Medulla oblongata (tissue), 1 donor: Measurements from ENCODE around the gene CSNK1A1.
"Not testable (repeated sequence)": the region's sequence is repeated elsewhere in the genome, so short reads cannot be mapped to it uniquely, and the experiment has no call there.

ENCODE experiments used
- DNase-seq: peaks from one replicate; pipeline ENCODE4 v3.0.0-alpha.2; 2015; ENCODE audit errors: extremely low spot score

The CSNK1A1 gene

DNA sequence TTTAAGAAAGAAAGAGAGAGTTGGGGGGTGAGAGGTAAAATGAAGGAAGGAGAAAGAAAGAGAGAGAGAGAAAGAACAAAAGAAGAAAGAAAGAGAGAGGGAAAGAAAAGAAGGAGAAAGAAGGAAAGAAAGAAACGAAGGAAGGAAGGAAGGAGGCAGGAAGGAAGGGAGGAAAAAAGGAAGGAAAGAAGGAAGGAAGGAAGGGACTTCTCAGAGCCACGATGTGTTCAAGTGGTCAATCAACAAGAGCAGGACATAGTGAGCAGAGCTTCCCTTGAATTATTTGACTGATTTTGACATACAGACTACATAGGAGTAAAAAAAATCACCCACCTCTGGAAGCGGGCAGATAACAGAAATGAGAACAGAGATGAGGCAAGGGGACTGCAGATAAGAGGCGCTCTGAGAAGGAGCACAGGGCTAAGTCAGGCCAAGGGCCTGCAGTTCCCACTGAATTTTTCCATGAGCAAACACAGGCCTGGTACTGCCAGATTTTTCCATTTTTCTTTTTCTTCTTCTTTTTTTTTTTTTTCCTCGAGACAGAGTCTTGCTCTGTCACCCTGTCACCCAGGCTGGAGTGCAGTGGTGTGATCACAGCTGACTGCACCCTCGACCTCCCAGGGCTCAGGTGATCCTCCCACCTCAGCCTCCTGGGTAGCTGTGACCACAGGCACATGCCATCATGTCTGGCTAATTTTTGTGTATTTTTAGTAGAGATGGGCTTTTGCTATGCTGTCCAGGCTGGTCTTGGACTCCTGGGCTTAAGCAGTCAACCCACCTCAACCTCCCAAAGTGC is 94.4 kb downstream of the CSNK1A1 start:
- DNase-seq, result no peak

DNA sequence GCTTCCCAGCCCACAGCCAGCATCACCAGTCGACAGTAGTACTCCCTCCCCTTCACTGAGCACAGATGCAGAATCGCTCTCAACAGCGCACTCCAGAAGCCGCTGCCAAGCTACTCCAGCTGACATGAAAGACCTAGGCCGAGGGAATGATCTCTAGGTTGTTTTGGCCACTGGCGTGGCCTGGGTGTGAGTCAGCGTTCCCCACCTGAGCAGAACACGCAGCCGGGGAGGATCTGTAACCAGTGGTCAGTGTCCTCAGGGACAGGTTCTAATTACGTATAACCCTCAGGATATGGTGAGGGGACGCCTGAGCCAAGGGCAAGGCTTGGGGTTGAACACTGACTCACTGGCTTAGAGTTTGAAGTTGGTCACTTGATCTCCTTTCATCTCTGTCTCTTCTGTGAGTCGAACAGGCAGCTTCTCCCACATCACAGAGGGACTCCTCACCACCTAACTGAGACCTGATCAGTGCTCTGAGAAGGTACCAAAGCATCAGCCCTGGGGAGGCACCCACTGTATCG is 95.3 kb downstream of the CSNK1A1 start:
- DNase-seq, result no peak

DNA sequence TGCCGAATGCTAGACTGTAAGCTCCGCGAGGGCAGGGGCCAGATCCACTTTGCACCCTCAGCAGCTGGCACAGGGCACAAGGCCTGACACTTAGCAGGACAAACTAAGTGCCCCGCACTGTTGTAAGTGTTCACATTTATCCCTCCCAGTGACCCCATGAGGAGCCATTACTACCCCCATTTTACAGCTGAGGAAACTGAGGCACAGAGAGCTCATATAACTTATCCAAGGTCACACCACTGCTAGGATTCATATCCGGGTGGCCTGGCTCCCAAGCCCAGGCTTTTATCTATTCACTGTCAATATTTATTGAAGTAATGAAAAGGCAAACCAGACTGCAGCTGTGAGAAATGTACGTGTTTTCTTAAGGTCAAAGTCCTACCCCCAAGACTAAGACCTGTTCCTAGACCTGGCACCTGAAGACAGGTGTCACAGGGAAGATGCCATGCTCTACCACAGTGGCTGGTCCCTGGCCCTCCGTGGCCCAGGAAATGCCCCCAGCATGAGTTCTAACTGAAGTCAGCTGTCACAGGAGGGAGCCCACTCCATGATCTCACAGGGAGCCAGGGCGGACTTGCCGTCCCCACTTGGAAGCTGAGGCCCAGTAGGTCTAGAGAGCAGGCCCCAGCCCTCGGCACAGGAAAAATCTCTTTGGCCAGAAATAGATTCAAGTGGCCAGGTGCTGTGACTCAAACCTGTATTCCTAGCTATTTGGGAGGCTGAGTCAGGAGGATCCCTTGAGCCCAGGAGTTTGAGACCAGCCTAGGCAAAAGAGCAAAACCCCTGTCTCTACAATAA is 97.4 kb downstream of the CSNK1A1 start:
- DNase-seq, result no peak

DNA sequence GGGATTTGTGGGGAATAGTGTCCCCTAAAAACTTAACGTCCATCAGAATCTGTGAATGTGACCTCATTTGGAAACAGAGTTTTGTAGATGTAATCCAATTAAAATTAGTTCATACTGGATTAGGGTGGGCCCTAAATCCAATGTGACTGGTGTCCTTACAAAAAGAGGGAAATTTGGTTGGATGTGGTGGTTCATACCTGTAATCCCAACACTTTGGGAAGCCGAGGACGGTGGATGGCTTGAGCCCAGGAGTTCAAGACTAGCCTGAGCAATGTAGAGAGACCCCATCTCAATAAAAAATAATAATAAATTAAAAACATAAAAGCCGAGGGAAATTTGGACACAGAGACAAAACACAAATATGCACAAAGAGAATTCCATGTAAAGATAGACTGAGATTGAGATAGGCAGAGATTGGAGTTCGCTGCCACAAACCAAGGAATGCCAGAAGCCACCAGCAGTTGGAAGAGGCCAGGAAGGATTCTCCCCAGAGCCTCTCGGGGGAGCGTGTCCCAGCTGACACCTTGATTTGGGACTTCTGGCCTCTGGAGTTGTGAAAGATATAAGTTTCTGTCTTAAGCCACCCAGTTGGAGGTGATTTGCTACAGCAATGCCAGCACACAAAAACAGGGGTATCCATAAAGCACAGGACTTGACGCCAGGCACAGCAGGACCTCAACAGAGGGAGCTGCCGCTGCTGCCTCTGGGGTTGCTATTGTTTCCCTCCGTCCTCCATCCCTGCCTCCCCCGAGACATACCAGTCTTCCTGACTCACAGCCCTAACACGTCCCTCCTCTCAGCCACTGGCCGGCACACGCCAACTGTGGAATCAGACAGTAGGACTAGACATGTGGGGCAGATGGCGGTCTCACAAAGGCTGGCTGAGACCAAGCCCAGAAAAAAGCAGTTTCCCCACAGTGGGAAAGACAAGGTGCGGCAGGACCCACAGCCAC is 98.3 kb downstream of the CSNK1A1 start:
- DNase-seq, result no peak

DNA sequence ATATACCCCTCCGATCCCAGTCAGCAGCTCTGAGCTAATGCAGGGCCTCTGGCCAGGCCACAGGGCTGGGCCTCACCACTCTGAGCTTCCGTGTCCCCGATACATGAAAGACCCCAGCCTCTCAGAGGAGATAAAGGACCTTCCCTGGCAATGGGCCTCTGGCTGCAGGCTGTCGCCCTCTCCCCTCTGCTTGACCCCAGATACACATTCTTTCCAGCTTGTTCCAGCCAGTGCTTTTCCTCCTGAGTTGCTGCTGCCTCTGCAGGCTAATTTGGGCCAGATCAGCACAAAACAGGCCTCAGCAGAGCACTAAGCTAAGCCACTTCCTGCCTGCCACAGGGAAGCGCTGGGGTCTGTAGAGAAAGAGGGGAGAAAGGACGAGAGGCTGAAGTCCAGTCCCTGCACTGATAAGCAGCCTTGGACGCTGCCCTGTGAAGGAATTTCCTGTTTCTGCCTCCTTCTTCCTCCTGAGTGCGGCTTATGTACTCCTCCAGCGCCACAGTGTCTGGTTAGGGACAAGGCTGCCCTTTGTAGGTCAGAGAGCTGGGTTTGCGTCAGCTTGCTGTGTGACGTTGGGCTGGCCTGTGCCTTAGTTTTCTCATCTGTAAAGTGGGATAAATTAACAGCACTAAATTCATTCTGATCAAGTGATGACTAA is 99.1 kb downstream of the CSNK1A1 start:
- no peak for DNase-seq

DNA sequence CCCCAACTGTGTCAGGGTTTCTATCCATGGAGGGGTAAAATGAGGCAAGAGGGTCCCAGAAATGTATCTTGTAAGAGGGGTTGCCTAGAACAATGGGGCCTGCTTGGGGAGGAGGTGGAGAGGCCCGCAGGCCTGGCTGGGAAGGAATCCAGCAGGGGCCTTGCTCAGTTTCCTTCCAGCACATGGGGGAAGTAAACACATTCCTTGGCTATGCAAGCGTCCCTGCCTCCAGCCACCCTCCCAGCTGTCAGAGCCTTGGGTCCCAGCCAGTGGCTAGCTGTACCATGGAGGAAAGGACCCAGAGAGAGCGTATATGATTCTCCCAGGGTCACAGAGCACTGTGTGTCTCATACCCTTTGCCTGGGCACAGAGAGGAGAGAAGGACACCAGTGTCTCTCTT is 101.0 kb downstream of the CSNK1A1 start:
- no peak for DNase-seq

DNA sequence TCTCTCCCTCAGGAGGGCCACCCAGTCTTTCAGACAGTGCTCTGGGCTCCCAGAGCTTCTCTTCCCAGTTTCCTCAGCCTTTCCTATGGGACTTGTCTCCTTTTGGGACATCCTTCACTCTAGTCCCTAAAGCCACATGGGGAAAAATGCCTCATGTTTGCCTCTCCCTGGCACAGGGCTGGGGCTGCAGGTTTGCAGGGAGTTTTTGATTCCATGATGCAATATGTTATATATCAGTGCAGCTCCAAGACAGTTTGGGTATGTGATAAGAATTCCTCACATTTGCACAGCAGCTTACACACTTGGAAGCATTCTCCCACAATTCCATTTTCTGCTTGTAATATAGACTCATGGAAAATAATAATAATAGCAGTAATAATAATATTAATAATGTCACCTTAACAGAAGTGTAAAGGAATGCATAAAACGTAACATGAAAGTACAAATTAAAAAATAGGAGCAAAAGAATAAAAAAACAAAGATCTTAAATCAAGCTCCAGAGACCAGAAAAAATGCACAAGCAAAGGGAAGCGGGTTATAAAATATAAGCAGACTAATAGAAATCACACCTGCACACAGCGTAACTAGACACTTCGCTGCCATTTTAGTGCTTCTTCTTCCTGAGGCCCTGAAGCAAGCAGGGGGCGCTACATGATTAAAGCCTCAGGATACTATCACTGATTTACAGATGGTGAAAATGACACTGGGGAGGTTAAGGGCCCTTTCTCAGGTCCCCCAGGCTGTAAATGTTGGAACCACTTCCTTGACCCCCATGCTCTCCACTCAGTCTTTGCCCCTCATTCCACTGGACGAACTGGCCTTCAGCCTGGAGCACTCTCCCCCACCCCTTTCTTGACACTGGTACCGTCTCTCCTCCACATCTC is 102.2 kb downstream of the CSNK1A1 start:
- no peak for DNase-seq

DNA sequence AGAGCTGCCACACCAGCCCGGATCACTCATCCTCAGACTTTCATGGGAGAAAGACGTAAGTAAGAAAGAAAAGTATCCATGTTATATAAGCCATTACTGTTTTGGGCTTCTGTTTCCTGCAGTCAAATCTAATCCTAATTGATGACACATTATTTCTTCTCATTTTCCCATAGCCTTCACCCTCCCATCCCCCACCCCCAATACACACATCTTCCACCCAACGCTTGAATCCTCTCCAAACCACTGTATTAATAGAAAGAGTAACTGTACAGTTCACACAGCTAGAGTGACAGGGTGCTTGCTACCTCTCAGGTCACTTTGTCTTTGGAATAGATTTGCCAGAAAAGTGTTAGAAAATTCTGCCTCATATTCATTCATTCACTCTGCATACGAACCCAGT is 102.8 kb downstream of the CSNK1A1 start:
- DNase-seq, result no peak

DNA sequence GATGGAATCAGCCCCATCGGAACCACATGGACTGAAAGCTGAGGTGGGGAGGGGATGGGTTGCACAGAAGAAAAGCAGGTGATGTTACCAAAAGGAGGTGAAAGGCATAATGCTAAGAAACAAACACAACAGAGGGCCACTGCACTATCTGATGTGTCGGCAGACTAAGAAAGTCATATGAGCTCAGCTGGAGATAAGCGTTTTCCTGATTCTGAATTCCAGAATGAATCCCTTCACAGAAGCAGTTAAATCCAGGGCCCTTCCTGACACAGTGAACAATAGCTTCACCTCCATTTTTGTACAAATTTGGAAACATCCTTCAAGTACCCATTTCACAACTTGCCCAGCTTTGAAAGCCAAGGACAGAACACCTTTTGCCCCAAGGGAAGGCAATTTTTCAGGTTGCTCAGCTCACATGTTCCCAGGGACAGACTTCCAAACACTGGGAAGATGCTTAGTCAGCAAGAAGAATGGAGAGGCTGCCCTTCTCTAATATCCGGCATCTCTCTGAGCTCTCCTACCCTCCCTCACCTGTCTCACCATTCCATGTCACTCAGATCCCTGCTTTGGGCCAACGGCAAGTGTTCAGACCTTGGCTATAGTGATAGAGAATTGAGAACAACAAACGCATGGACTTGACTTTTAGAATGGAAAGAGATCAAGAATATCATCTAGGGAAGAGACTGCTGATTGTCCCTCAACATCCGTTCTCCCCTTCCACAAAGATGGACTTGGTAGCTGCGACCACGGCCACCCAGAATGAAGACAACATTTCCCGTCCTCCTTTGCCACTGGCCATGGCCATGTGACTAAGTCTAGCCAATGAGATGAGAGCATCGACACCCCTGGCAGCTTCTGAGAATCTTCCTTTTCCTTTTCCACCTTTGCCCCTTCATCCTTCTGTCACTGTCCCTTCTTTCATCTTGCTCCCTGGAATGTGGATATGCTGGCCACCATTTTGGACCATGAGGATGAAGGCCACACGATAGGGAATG is 103.6 kb downstream of the CSNK1A1 start:
- no peak for DNase-seq

DNA sequence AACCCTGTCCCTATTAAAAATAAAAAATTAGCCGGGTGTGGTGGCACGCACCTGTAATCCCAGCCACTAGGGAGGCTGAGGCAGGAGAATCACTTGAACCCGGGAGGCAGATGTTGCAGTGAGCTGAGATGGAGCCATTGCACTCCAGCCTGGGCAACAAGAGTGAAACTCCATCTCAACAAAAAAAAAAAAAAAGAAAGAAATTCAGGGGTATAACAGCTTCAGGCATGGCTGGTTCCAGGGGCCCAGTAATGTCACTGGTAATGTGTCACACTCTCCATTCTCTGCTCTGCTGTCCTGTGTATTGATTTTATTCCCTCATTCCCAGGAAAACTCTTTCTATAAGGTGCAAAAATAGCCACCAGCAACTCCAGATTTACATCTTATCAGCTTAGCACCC is 104.4 kb downstream of the CSNK1A1 start:
- not testable (repeated sequence) for DNase-seq

DNA sequence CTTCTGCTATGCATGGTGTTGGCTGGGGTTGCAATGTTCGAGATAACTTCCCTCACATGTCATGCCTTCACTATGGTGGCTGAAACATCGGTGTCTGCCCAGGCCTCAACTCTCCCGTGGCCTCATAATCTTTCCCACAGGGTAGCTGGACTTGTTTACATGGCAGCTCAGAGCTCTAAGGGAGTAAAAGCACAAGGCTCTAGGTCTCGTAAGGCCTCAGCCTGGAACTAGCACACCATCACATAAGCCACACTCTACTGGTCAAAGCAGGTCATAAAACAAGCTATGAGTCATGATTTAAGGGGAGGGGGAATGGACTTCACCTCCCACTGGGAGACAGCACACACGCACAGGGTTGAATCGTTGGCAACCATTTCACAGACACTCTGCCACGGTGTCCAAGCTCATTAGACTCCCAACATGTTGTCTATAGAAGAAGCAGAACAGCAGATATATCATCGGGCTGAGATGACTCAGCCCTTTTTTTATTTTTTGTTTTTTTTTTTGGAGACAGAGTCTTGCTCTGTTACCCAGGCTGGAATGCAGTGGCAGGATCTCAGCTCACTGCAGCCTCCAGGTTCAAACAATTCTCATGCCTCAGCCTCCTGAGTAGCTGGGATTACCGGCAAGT is 105.4 kb downstream of the CSNK1A1 start:
- no peak for DNase-seq

DNA sequence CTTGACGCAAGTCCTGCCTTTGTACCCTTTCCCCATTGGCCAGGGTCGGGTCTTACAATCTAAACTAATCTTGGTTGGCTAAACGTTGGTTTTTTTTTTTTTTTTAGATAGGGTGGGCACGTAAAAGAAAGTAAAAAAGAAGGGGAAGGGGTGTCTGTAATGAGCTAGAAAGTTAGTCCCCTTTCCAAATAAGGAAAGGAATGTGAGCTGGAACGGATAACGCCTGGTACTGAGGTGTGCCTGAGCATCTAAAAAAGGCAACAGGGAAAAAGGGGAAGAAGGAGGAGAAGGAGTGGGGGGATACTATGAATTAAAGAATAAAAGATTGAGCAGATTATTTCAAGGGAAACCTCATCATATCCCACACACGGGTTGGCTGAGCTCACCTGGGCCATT is 105.9 kb downstream of the CSNK1A1 start:
- DNase-seq, result no peak

DNA sequence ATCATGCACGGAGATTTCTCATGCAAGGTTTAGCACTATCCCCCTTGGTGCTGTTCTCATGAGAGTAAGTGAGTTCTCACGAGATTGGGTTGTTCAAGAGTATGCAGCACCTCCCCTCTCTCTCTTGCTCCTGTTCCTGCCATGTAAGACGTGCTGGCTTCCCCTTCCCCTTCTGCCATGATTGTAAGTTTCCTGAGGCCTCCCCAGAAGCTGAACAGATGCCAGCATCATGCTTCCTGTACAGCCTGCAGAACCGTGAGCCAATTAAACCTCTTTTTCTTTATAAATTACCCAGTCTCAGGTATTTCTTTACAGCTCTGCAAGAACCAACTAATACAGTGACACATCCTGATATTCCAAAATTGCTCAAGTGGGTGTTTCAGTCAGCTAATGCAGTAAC is 106.8 kb downstream of the CSNK1A1 start:
- not testable (repeated sequence) for DNase-seq

DNA sequence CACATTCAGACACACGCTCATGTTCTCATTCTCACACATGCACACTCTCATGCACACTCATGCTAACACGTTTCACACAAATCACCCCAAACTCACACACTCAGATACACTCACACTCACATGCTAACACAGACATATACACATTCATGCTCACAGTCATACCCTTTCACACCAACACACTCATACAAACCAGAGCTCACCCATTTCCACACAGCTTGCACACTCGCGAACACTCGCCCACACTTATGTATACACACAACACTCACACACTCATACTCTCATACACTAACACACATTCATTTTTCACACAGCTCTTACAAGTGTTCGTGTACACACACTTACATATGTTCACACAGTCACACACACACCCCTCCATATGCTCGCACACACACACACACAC is 108.0 kb downstream of the CSNK1A1 start:
- DNase-seq, result no peak

DNA sequence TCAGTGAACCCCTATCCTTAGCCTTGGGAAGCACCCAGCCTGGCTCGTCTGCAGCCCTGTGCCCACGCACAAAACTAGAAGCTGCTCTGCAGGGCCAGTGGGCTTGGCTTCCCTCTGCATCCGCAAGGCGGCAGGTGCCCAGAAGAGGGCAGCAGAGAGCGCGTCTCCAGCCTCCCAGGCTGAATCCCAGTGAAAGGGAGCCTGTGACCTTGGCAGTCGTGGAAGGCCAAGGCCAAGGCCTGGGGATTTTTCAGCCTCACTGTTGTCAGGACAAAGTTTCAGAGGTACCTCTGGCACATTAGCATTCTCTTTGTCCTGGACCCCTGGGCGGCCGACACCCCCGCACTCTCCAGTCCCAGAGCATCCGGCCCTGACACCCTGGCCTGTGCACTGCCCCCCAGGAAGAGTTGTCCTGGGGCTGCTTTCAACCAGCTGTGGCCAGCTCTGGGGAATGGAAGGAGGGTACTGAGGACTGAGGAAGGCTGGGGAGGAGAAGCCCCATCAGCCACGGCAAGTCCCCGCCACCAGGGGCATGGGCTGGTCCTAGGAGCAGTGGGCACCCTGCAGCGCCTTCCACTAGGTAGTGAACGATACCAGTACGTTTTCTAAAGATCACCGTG is 108.6 kb downstream of the CSNK1A1 start:
- DNase-seq, result peak; percentile 82
